Epithelial cell of proximal tubule (primary cell): ENCODE measurements around the gene RIN1. TPM values are rescaled to one million over a fixed set of nuclear protein-coding genes. Genes with fewer than 3 reads are reported as not detected.
"Not testable (repeated sequence)": the region's sequence is repeated elsewhere in the genome, so short reads cannot be mapped to it uniquely, and the experiment has no call there.

Source experiments
- DNase-seq: peaks from one replicate; pipeline ENCODE4 v3.0.0-alpha.2; 2011; ENCODE audit warnings: low read depth
- H3K4me3 ChIP-seq: 2 replicates; pipeline ENCODE4 v1.5.1; 2011; ENCODE audit warnings: low read depth, mild to moderate bottlenecking, low read length
- CTCF ChIP-seq: conservative IDR thresholded peaks from 2 replicates; pipeline ENCODE4 v1.5.1; 2012; ENCODE audit warnings: low read depth, mild to moderate bottlenecking, low read length
- total RNA-seq: library from RNA; depleted of rRNA; stranded (reverse); fragments of >200 nt; gene quantifications from 2 replicates; pipeline ENCODE4 v1.2.3, GENCODE V29; 2015

RIN1 gene
- total RNA-seq, 1 donor from 2014 or later, result 18.9 TPM

GRCh38 chr11:66363187-66363601 is 27.0 kb upstream of the RIN1 start:
- no peak for TF ChIP-seq CTCF
- no peak for DNase-seq
- no peak overlapping the region for H3K4me3 ChIP-seq

- DNase-seq, result no peak
- no peak for TF ChIP-seq CTCF
- H3K4me3 ChIP-seq, result no peak overlapping the region
Observed at GRCh38 chr11:66362481-66363147, 26.4 kb upstream of the RIN1 start.

- DNase-seq, result no peak
- TF ChIP-seq CTCF, result no peak
- H3K4me3 ChIP-seq, result no peak overlapping the region
Observed at GRCh38 chr11:66361502-66361941, 25.3 kb upstream of the RIN1 start.

- H3K4me3 ChIP-seq, result no peak overlapping the region
- no peak for TF ChIP-seq CTCF
- no peak for DNase-seq
Observed at GRCh38 chr11:66360406-66361073, 24.3 kb upstream of the RIN1 start.

GRCh38 chr11:66359662-66360087 is 23.4 kb upstream of the RIN1 start:
- no peak for TF ChIP-seq CTCF
- H3K4me3 ChIP-seq, result no peak overlapping the region
- no peak for DNase-seq

- H3K4me3 ChIP-seq, DNase-seq: not testable (repeated sequence)
Observed at GRCh38 chr11:66350560-66351235, 14.5 kb upstream of the RIN1 start.

- H3K4me3 ChIP-seq, result no peak overlapping the region
- DNase-seq, result no peak
- no peak for TF ChIP-seq CTCF
Observed at GRCh38 chr11:66349084-66349386, 12.8 kb upstream of the RIN1 start.
